ENCODE measurements around the gene CFAP58.

The CFAP58 gene

GRCh38 chr10:104308439-104308903 is 45.2 kb upstream of the CFAP58 start:
- Histone ChIP-seq H3K27me3 (no peaks in the 10 kb centered on the region), H3K36me3 (peaks cover 72% of the 10 kb centered on the region), H3K27ac (peak overlapping the region; percentile 72), H3K4me3 (ENCODE audit: low read depth in 1 of 2, low read length in 1 of 2) (no peak overlapping the region), H3K9me3 (no peaks in the 10 kb centered on the region), H3K4me1 (ENCODE audit: control insufficient read depth in 1 of 2, insufficient read depth in 1 of 2, low read depth in 1 of 2, low read length in 1 of 2) (peaks cover 42 to 72% of the 10 kb centered on the region in 2 experiments)
- TF ChIP-seq, protein P1, sequence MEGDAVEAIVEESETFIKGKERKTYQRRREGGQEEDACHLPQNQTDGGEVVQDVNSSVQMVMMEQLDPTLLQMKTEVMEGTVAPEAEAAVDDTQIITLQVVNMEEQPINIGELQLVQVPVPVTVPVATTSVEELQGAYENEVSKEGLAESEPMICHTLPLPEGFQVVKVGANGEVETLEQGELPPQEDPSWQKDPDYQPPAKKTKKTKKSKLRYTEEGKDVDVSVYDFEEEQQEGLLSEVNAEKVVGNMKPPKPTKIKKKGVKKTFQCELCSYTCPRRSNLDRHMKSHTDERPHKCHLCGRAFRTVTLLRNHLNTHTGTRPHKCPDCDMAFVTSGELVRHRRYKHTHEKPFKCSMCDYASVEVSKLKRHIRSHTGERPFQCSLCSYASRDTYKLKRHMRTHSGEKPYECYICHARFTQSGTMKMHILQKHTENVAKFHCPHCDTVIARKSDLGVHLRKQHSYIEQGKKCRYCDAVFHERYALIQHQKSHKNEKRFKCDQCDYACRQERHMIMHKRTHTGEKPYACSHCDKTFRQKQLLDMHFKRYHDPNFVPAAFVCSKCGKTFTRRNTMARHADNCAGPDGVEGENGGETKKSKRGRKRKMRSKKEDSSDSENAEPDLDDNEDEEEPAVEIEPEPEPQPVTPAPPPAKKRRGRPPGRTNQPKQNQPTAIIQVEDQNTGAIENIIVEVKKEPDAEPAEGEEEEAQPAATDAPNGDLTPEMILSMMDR (IDR thresholded peaks at IDR 0.05), result no peak

- peak overlapping the region; percentile 63 for H3K27ac ChIP-seq
These were observed 43.4 kb upstream of the CFAP58 start for GRCh38 chr10:104309980-104310978.

GRCh38 chr10:104311184-104311720 is 42.4 kb upstream of the CFAP58 start:
- peak overlapping the region; percentile 63 for H3K27ac ChIP-seq
- peaks cover 25 to 63% of the 10 kb centered on the region in 2 experiments for H3K4me1 ChIP-seq (ENCODE audit: control insufficient read depth in 1 of 2, insufficient read depth in 1 of 2, low read depth in 1 of 2, low read length in 1 of 2)
- no peak overlapping the region for H3K4me3 ChIP-seq (ENCODE audit: low read depth in 1 of 2, low read length in 1 of 2)
- no peaks in the 10 kb centered on the region for H3K27me3 ChIP-seq
- H3K36me3 ChIP-seq, result peaks cover 98% of the 10 kb centered on the region
- TF ChIP-seq, protein P1 (IDR thresholded peaks at IDR 0.05), result no peak
- H3K9me3 ChIP-seq, result no peaks in the 10 kb centered on the region

More at GRCh38 chr10:104309980-104310978, 43.4 kb upstream of the CFAP58 start:
- H3K4me3 ChIP-seq (ENCODE audit: low read depth in 1 of 2, low read length in 1 of 2), result no peak overlapping the region
- no peaks in the 10 kb centered on the region for H3K27me3 ChIP-seq
- TF ChIP-seq, protein P1 (IDR thresholded peaks at IDR 0.05), result no peak
- no peaks in the 10 kb centered on the region for H3K9me3 ChIP-seq
- peaks cover 90% of the 10 kb centered on the region for H3K36me3 ChIP-seq
- peaks cover 35 to 72% of the 10 kb centered on the region in 2 experiments for H3K4me1 ChIP-seq (ENCODE audit: control insufficient read depth in 1 of 2, insufficient read depth in 1 of 2, low read depth in 1 of 2, low read length in 1 of 2)

GRCh38 chr10:104314591-104315485 is 38.8 kb upstream of the CFAP58 start:
- Histone ChIP-seq H3K4me1 (ENCODE audit: control insufficient read depth in 1 of 2, insufficient read depth in 1 of 2, low read depth in 1 of 2, low read length in 1 of 2) (peaks cover 47 to 79% of the 10 kb centered on the region in 2 experiments), H3K27me3 (no peaks in the 10 kb centered on the region), H3K9me3 (no peaks in the 10 kb centered on the region), H3K27ac (peak overlapping the region; percentile 99), H3K4me3 (ENCODE audit: low read depth in 1 of 2, low read length in 1 of 2) (no peak overlapping the region), H3K36me3 (peaks cover 87% of the 10 kb centered on the region)
- TF ChIP-seq, protein P1 (IDR thresholded peaks at IDR 0.05), result no peak

DNA sequence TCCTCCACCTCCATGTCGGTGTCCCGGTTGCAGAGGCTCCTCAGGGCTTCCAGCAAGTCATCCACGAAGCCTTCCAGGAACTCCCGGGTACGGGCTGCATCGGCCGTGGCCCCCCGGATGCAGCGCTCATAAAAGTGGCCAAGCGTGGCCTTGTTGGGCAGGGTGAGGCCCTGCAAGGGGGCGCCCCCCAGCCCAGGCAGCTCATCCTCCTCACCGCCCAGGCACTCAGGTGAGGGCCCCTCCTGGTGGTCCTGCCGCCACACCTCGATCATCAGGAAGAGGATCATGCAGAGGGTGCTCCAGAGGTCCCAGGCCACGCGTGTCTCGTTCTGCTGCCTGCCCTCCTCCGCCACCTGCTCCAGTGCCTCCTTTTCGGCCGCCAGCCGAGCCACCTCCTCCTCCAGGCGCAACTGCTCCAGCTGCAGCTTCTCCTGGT is 38.1 kb upstream of the CFAP58 start:
- H3K4me3 ChIP-seq (ENCODE audit: low read depth in 1 of 2, low read length in 1 of 2), result no peak overlapping the region
- no peaks in the 10 kb centered on the region for H3K27me3 ChIP-seq
- TF ChIP-seq, protein P1 (IDR thresholded peaks at IDR 0.05), result no peak
- H3K27ac ChIP-seq, result peak overlapping the region; percentile 99
- peaks cover 54 to 82% of the 10 kb centered on the region in 2 experiments for H3K4me1 ChIP-seq (ENCODE audit: control insufficient read depth in 1 of 2, insufficient read depth in 1 of 2, low read depth in 1 of 2, low read length in 1 of 2)
- peaks cover 80% of the 10 kb centered on the region for H3K36me3 ChIP-seq
- no peaks in the 10 kb centered on the region for H3K9me3 ChIP-seq
